Hepatocyte (in vitro differentiated cells): ENCODE results near the gene HIVEP1. TPM values are rescaled to one million over a fixed set of nuclear protein-coding genes. Genes with fewer than 3 reads are reported as not detected.

Experiments
- DNase-seq: peaks from one replicate; pipeline ENCODE4 v3.0.0-alpha.2; 2016; ENCODE audit warnings: low spot score
- H2AFZ ChIP-seq: fragments of 200-600 bp; sonication (generic); 2 replicates; pipeline ENCODE4 v1.6.0; 2016; ENCODE audit warnings: antibody characterized with exemption, mild to moderate bottlenecking
- H3K27ac ChIP-seq: fragments of 200-600 bp; sonication (generic); 2 replicates; pipeline ENCODE4 v1.5.1; 2016; ENCODE audit warnings: mild to moderate bottlenecking
- H3K27me3 ChIP-seq: fragments of 200-600 bp; sonication (generic); 2 replicates; pipeline ENCODE4 v1.6.1; 2016
- H3K36me3 ChIP-seq: fragments of 200-600 bp; sonication (generic); replicated peaks from 2 replicates; pipeline ENCODE4 v1.5.1; 2016; ENCODE audit warnings: low read depth; ENCODE audit not compliant: insufficient read depth
- H3K4me1 ChIP-seq: fragments of 200-600 bp; sonication (generic); 2 replicates; pipeline ENCODE4 v1.5.1; 2016; ENCODE audit warnings: mild to moderate bottlenecking, moderate library complexity; ENCODE audit not compliant: insufficient read depth
- H3K4me2 ChIP-seq: fragments of 200-600 bp; sonication (generic); 2 replicates; pipeline ENCODE4 v1.6.0; 2016
- H3K4me3 ChIP-seq: fragments of 200-600 bp; sonication (generic); 2 replicates; pipeline ENCODE4 v1.5.1; 2016; ENCODE audit warnings: mild to moderate bottlenecking
- H3K79me2 ChIP-seq: fragments of 200-600 bp; sonication (generic); 2 replicates; pipeline ENCODE4 v1.6.0; 2017; ENCODE audit warnings: mild to moderate bottlenecking
- H3K9me2 ChIP-seq: fragments of 200-600 bp; sonication (generic); replicated peaks from 2 replicates; pipeline ENCODE4 v1.6.0; 2017; ENCODE audit warnings: mild to moderate bottlenecking; ENCODE audit not compliant: insufficient read depth
- H3K9me3 ChIP-seq: fragments of 200-600 bp; sonication (generic); 2 replicates; pipeline ENCODE4 v1.5.1; 2016; ENCODE audit warnings: low read depth, mild to moderate bottlenecking
- H4K20me1 ChIP-seq: fragments of 200-600 bp; sonication (generic); 2 replicates; pipeline ENCODE4 v1.6.0; 2016; ENCODE audit warnings: mild to moderate bottlenecking; ENCODE audit not compliant: insufficient read depth, poor library complexity, severe bottlenecking
- EZH2 ChIP-seq: fragments of 200-600 bp; sonication (generic); IDR thresholded peaks from 2 replicates; pipeline ENCODE4 v1.6.1; 2016; ENCODE audit warnings: antibody characterized with exemption, mild to moderate bottlenecking, borderline replicate concordance
- EZH2phosphoT487 ChIP-seq: fragments of 200-600 bp; sonication (generic); IDR thresholded peaks from one replicate; pipeline ENCODE4 v1.6.1; 2018; ENCODE audit warnings: antibody characterized with exemption, mild to moderate bottlenecking, low read depth, moderate library complexity; ENCODE audit not compliant: unreplicated experiment, severe bottlenecking
- WGBS: methylation state at CpG from one replicate; pipeline ENCODE4 v1.1.6; 2016; ENCODE audit warnings: low lambda C conversion rate; ENCODE audit errors: missing lambda C conversion rate; 5-methylcytosine and 5-hydroxymethylcytosine counted together
- polyA plus RNA-seq: library from polyadenylated mRNA; unstranded; fragments of >200 nt; fragmentation: Nextera tagmentation; extraction: Ambion mirVana; gene quantifications from 2 replicates; pipeline ENCODE4 v1.2.1, GENCODE V29; 2016
- total RNA-seq: library from RNA; depleted of rRNA; stranded (reverse); fragments of >200 nt; gene quantifications from 2 replicates; pipeline ENCODE4 v1.2.3, GENCODE V29; 2014
- TF ChIP-seq, protein P1 (sequence below): fragments of 200-600 bp; sonication (generic); IDR thresholded peaks from 2 replicates; pipeline ENCODE4 v1.5.1; 2016; ENCODE audit warnings: antibody characterized with exemption, mild to moderate bottlenecking; ENCODE audit not compliant: poor library complexity

Gene HIVEP1
- total and polyA plus RNA-seq, 2 experiments from 2014 or later, result 8.7 to 33.7 TPM

DNA sequence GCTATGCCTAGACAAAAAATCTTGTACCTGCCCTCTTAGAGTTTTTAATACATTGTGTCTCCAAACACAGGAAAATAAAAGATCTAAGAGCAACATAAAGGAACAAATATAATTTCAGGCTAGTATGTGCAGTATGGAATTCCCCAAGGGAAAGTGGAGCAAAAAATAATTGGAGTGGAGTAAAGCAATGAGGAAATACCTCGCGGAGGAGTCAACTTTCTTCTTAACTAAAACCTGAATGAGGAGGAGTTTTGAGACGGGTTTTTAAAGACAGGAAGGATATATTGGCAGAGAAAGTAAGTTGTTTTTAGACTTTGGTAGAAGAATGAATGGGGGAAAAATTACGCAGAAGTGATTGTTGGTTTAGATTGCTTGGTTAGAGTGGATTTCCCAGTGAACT, 14.0 kb downstream of the HIVEP1 start:
- Histone ChIP-seq H3K9me2 (no peaks in the 10 kb centered on the region), H2AFZ (no peak overlapping the region), H4K20me1 (peaks cover 5% of the 10 kb centered on the region), H3K79me2 (peaks cover 93% of the 10 kb centered on the region), H3K4me2 (no peak overlapping the region), H3K9me3 (no peaks in the 10 kb centered on the region), H3K27ac (no peak overlapping the region), H3K27me3 (no peaks in the 10 kb centered on the region), H3K36me3 (no peaks in the 10 kb centered on the region), H3K4me1 (no peaks in the 10 kb centered on the region), H3K4me3 (no peak overlapping the region)
- TF ChIP-seq EZH2, result no peak
- TF ChIP-seq, protein P1, sequence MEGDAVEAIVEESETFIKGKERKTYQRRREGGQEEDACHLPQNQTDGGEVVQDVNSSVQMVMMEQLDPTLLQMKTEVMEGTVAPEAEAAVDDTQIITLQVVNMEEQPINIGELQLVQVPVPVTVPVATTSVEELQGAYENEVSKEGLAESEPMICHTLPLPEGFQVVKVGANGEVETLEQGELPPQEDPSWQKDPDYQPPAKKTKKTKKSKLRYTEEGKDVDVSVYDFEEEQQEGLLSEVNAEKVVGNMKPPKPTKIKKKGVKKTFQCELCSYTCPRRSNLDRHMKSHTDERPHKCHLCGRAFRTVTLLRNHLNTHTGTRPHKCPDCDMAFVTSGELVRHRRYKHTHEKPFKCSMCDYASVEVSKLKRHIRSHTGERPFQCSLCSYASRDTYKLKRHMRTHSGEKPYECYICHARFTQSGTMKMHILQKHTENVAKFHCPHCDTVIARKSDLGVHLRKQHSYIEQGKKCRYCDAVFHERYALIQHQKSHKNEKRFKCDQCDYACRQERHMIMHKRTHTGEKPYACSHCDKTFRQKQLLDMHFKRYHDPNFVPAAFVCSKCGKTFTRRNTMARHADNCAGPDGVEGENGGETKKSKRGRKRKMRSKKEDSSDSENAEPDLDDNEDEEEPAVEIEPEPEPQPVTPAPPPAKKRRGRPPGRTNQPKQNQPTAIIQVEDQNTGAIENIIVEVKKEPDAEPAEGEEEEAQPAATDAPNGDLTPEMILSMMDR, result no peak
- TF ChIP-seq EZH2phosphoT487, result no peak
- 98% methylated on average over 4 of the region's 4 CpGs for WGBS
- DNase-seq, result no peak

DNA sequence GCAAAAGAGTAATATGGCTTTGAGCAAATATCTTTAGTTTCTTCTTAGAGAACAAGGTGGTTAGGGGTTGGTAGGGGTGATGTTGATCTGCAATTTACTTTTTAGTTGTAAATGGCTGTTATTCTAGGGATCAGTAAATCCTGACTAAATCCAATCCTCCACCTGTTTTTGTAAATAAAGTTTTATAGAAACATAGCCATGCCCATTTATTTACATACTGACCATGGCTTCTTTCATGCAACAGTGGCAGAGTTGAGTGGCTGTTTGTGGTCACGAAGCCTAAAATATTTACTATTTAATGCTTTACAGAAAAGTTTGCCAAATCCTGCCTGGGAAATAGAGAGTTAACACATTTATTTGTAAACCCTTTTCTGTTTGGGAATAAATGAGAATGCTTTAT, 14.7 kb downstream of the HIVEP1 start:
- no peak overlapping the region for H3K4me2 ChIP-seq
- H3K27ac ChIP-seq, result no peak overlapping the region
- 100% methylated on average over 1 of the region's 1 CpG for WGBS
- no peaks in the 10 kb centered on the region for H3K27me3 ChIP-seq
- H3K79me2 ChIP-seq, result peaks cover 93% of the 10 kb centered on the region
- no peak overlapping the region for H2AFZ ChIP-seq
- no peaks in the 10 kb centered on the region for H3K9me3 ChIP-seq
- H3K4me3 ChIP-seq, result no peak overlapping the region
- H3K4me1 ChIP-seq, result no peaks in the 10 kb centered on the region
- TF ChIP-seq, protein P1, result no peak
- no peak for TF ChIP-seq EZH2
- TF ChIP-seq EZH2phosphoT487, result no peak
- no peak for DNase-seq
- no peaks in the 10 kb centered on the region for H3K36me3 ChIP-seq
- no peaks in the 10 kb centered on the region for H3K9me2 ChIP-seq
- peaks cover 5% of the 10 kb centered on the region for H4K20me1 ChIP-seq

DNA sequence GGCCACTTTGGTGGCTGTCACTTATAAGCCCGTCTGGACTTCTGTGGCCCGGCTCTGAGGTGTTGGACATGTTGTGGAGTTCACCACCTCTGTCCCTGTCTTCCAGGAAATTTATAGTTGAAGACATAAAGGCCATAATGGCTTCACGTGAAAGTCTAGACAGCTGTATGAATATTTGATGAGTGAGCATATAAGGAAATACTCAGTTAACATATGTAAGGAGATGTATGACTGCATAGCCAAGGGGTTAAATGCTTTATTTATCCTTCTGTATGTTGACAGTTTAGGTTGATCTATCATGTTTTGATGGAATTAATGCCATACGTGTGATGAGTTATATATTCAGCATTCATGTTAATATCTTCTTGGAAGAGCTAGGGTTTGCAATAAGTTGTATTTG, 16.1 kb downstream of the HIVEP1 start:
- H3K36me3 ChIP-seq, result no peaks in the 10 kb centered on the region
- H4K20me1 ChIP-seq, result peaks cover 3% of the 10 kb centered on the region
- DNase-seq, result no peak
- no peak overlapping the region for H3K27ac ChIP-seq
- 94% methylated on average over 4 of the region's 4 CpGs for WGBS
- no peaks in the 10 kb centered on the region for H3K9me2 ChIP-seq
- H3K79me2 ChIP-seq, result peaks cover 93% of the 10 kb centered on the region
- no peaks in the 10 kb centered on the region for H3K9me3 ChIP-seq
- no peak overlapping the region for H3K4me3 ChIP-seq
- no peaks in the 10 kb centered on the region for H3K4me1 ChIP-seq
- H3K27me3 ChIP-seq, result no peaks in the 10 kb centered on the region
- H3K4me2 ChIP-seq, result no peak overlapping the region
- no peak for TF ChIP-seq EZH2
- TF ChIP-seq, protein P1, result no peak
- no peak for TF ChIP-seq EZH2phosphoT487
- no peak overlapping the region for H2AFZ ChIP-seq
